Cardiac fibroblast (primary cell): ENCODE data around the gene THYN1.

Experiments
- DNase-seq, 2 donors: peaks; one replicate each; pipeline versions ENCODE4 v3.0.0 to v3.0.0-alpha.2; 2010; ENCODE audit warnings: low read depth in 2 of 2
- H3K4me3 ChIP-seq, 2 donors: replicated peaks in 1 of 2; 1 replicate in 1 of 2; 2 replicates in 1 of 2; pipeline ENCODE4 v1.5.1; 2011; ENCODE audit warnings: low read depth in 2 of 2, low read length in 2 of 2, mild to moderate bottlenecking in 2 of 2, moderate library complexity in 1 of 2
- CTCF ChIP-seq: IDR thresholded peaks from one replicate; pipeline ENCODE4 v1.5.1; 2011; ENCODE audit warnings: low read depth, mild to moderate bottlenecking, low read length, inconsistent platforms

THYN1 gene

GRCh38 chr11:134200688-134201087 is 52.5 kb downstream of the THYN1 start:
- H3K4me3 ChIP-seq = no peak overlapping the region
- DNase-seq = peak in 1 of 2 donors; percentile 2
- TF ChIP-seq CTCF = no peak

GRCh38 chr11:134199531-134199930 is 53.6 kb downstream of the THYN1 start:
- DNase-seq = no peak
- no peak for TF ChIP-seq CTCF
- no peak overlapping the region for H3K4me3 ChIP-seq
